ENCODE results near the gene TMEM219. TPM values are rescaled to one million over a fixed set of nuclear protein-coding genes. Genes with fewer than 3 reads are reported as not detected.

The TMEM219 gene
- polyA plus RNA-seq, 3 donors = 93.1 to 107 (median 96.3) TPM

DNA sequence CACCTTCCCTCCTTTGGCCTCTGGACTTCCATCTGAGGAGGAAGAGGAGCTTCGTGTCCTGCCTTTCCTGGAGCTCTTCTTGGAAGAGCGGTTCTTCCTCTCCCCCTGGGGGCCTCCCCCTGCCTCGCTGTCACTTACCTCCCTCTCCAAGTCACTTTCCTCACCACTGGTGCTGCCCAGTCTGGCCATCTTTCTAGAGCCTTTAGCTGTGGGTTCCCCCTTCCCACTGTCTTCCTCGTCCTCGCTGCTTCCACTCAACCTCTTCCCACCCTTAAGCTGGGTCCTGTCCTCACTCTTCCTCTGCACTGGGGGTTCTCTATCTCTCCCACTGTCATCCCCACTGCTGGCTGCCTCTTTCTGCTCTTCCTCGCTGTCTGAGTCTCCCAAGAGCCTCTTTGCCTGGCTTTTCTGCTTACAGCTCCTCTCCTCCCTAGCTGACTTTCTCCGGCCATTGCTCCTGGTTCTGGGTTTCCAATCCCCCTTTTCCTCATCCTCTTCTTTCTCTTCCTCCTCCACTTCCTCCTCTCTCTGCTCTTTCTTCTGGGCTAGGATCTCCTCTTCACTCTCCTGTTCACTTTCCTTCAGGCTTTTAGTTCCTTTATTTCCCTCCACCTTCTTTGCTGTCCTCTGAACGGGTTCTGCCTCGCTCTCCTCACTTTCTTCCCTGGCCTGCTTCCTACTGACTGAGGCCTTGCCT lies 32.2 kb downstream of the TMEM219 start:
- no peak for DNase-seq (ENCODE audit: low read depth in 3 of 3, low spot score in 2 of 3)

DNA sequence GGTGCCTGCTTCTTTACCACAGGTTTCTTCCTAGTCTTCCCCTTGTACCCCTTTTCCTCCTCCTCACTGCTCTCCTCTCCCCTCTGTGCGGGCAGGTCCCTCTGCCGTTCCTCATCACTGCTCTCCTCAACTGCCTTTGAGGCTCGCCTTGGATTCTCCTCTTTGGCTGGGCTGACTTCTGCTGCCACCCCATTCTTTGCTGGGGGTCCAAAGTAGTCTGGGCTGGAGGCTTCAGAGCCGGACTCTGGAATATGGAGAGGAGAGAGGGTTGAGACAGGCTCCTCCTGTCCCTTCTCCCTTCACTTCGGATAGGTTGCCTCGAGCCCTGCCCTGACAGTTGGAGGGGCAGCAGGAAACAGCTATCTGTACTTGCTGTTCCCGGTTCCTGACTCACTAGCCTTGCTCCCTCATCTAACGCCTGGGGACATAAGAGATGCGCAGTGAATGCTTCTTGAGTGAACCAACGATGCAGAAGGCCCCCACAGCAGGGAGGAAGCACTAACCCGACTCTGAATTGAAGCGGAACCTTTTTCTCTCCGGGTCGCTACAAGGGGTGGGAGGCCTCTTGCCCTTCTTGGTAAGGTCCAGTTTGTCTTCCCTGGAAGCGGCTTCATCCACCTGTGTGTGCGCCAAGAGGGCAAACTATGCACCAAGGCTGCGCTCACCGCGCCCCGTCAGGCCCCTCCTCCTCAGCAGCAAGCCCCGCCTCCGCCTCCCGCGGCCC lies 32.9 kb downstream of the TMEM219 start:
- no peak for DNase-seq (ENCODE audit: low read depth in 3 of 3, low spot score in 2 of 3)

DNA sequence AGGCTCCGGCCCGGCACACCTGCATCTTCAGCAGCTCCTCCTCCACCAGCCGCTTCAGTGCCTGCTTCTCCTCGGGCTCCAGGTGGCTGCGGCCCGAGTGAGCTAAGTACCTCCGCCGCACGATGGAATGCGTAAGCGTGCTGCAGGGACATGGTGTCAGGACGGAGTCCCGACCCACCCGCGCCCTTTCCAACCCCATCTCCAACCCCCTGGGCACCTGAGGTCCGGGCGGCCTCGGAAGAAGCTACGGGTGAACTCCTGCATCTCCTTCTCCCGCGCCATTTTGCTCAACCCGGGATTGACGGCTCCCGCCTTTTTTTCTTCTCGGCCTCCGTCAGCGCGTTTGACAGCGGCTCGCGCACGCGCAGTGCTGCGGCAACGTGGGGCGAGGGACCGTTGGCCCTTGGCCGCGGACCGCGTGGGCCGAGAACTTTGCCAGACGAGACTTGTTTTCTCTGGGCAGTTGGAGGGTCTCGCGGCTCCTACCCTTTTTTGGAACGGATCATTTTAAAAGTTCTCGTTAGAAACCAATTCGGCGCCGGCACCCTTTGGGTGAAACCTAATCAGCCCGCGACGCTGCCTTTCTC lies 33.5 kb downstream of the TMEM219 start, which contains the start of gene HIRIP3:
TSS of gene HIRIP3 (minus strand) at position 294 of the 587 bp plus-strand sequence. CDS start at position 282, 12 bp downstream.
- peak in 1 of 3 donors; percentile 72 for DNase-seq (ENCODE audit: low read depth in 3 of 3, low spot score in 2 of 3)

DNA sequence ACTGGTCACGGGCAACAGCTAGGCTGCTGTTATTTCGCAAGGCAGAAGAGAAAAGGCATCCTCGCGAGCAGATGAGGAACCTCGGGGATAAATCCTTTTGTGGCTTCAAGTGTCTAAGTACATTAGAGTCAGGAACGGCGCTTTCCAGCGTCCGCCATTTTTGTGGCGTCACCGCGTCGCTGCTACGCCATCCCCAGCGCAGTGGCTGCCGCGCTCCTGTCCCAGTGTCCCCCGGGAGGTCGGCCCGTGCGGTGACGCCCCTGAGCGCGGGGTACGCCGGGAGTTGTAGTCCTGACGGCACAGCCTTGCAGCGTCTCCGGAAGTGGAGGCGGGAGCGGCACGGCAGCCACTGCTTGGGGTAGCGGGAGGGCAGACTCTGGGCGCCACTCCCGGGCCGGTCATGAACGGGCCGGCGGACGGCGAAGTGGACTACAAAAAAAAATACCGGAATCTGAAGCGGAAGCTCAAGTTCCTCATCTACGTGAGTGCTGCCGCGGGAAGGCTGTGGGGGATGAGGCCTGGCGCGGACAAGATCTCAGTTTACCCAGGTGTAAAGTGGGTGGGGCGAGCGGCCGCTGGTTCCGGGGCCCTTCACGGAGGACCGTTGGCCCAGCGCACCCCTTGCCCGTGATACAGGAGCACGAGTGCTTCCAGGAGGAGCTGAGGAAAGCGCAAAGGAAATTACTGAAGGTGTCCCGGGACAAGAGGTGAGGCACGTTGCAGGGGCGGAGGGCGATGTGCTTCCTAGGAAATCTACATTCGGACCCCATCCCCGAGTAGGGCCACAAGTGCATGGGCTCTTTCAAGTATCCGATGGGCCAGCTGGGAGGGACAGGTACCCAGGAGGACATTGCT lies 34.3 kb downstream of the TMEM219 start, which contains the start of gene INO80E:
TSS of gene INO80E (plus strand) at position 331 of the 855 bp plus-strand sequence. CDS start at position 401, 70 bp downstream.
- peak; percentile 87 to 92 (median 89) for DNase-seq (ENCODE audit: low read depth in 3 of 3, low spot score in 2 of 3)

DNA sequence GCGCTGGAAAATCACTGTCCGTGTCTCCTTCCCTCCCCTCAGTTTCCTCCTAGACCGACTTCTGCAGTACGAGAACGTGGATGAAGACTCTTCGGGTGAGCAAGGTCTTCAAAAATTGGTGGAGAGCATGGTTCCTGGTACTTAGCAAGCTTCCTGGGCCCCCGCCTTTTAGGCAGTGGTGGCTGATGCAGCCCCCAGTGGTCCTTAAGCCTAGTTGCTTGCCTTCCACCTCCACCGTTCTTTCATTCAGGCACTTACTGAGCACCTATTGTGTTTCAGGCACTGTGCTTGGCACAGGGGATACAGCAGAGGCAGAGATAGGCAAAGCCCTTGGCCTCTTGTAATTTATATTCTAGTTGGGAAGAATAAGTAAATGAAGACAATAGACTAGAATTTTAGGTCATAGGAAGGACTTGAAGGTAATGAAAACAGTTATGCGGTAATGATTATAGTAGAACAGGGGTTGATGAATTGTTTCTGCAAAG lies 34.9 kb downstream of the TMEM219 start:
- no peak for DNase-seq (ENCODE audit: low read depth in 3 of 3, low spot score in 2 of 3)

DNA sequence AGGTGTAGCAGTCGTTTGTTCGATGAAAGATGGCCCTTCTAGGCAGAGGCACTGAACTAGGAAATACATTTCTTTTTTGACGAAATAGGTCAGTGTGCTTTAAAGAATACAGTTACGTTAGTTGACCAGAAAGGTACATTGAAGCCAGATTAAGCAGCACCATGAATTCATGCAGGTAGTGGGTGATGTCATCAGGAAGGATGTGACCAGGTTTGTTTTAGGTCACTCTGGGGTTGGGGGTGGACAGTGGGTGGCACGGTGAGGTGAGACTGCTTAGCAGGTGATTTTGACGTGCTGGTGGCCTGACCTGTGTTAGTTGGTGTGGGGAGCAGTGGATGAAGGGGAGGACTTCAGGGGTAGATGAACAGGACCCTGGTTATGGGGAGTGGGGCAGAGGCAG lies 37.7 kb downstream of the TMEM219 start:
- DNase-seq (ENCODE audit: low read depth in 3 of 3, low spot score in 2 of 3) = no peak

DNA sequence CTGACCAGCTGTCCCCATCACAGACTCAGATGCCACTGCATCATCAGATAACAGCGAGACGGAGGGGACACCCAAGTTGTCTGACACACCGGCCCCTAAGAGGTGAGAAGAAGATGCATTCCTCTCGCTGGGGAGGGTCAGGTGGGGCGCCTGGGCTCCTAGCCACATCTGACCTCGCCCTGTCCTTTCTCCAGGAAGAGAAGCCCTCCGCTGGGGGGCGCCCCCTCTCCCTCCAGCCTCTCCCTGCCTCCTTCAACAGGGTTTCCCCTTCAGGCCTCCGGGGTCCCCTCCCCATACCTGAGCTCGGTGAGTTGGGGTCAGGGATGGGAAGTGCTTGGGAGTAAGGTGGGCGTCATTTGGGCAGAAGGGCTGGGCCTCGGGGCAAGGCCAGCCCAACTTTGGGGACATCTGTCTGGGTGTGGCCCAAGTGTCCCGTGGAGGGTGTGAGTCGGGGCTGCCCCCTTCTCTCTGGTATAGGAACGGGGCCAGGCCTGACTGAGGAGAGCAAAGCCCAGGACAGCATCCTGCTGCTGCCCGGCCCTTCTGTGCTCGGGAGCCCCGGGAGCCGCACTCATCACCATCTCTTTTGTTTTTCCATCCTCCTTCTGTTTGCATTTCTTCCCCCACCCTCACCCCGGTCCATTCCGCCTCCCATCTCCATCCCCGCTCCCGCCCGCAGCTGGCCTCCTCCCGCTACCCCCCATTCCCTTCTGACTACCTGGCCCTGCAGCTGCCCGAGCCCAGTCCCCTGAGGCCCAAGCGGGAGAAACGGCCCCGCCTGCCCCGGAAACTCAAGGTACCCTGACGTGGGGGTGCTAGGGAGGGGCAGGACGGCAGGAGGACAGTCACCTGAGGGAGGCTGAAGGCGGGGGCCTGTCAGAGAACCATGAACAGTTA lies 39.1 kb downstream of the TMEM219 start:
- no peak for DNase-seq (ENCODE audit: low read depth in 3 of 3, low spot score in 2 of 3)

DNA sequence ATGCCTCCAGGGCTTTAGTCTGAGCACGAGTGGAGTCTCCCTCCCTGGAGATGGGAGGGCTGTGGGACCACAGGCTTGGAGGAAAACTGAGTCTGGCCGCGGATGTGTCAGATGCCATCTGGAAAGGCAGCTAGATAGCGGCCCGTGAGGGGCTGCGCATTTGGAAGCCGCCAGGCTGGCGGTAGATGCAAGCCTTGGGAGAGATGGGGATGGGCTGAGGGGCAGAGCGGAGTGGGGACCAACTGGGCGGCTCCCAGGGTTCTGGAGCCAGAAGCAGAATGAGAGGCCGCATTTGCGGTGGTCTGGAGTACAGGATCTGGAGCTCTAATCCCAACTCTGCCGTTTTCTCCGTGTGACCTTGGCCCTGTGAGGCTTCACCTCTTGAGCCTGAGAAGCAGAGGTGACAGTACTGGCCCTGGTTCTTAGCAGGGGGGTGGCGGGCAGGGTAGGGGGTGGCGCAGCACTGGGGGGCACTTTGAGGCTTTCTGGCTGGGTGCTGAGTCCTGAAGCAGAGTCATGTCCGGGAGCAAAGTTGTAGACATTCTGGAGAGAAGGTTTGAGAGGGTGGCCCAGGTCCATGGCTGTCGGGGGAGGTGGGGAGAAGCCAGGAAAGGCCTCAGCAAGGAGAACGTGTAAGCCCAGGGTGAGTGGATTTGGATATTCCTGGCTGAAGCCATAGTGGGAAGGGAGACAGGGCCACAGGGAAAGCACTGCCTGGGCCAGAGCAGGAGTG lies 40.9 kb downstream of the TMEM219 start:
- DNase-seq (ENCODE audit: low read depth in 3 of 3, low spot score in 2 of 3) = no peak

DNA sequence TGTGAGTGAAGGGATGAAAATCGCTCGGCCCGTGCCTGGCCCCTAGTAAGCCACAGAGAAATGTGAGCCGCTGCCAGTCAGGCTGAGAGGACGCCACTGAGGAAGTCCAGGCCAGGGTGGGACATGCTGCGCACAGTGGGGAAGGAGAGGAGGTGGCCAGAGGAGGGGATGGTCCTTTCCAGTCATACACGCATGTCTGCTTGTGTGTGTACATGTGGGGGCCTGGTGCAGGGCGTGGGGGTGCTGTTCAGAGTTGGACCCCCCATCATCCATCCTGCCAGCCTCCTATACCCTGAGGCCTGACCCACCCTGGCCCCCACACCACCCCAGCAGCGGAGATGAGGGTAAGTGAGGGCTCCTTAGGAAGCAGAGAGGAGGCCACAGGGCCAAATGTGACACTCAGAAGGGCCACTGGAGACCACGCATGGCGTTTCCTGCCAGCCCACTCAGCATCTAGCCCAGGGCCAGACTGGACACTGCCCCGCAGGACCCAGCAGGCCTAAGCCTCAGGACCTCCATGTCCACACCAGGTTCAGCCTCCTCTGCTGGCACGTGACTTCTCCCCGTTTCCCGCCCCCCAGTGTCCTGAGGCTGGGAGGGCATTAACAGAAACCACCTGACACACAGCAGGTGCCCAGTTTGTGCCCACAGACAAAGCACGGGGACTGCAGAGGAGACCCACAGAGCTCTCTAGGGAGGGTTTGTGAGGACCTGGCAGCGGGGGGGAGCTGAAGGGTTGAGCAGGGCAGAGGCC lies 42.0 kb downstream of the TMEM219 start:
- DNase-seq (ENCODE audit: low read depth in 3 of 3, low spot score in 2 of 3) = no peak

DNA sequence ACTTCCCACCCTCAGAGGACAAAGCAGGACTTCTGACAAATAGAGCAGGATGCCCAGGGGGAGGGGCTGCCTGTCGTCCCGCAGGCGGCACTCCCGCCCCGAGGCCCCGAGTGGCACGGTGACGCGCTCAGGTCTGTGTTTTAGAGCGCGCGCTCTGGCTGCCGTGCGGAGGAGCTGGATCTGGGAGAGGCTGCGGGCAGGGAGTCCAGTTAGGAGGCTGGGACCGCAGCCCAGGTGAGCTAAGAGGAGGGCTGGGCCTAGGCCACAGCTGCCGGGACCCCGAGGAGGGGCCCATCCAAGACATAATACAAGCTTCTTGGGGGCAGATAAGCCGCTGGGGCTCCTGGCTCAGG lies 42.5 kb downstream of the TMEM219 start:
- DNase-seq (ENCODE audit: low read depth in 3 of 3, low spot score in 2 of 3) = no peak

DNA sequence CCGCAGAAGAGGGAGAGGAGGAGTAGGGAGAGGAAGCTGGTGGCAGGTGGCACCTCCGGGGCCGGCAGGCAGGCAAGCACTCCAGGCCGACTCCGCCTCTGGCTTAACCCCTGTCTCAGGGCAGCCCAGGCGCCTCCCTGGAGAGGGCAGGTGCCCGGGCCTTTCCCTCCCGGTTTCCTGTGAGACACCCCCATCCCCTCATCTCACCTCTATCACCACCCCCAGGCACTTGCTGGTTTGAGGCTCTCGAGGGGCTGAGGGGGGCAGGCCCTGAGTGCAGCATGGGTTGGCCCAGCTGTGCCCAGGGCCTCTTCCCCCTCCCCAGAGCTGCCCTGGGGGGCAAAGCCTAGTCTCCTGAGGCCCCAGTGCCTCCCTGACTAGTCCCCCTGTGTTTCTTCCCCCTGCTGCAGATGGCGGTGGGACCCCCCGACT lies 42.9 kb downstream of the TMEM219 start:
- DNase-seq (ENCODE audit: low read depth in 3 of 3, low spot score in 2 of 3) = no peak

DNA sequence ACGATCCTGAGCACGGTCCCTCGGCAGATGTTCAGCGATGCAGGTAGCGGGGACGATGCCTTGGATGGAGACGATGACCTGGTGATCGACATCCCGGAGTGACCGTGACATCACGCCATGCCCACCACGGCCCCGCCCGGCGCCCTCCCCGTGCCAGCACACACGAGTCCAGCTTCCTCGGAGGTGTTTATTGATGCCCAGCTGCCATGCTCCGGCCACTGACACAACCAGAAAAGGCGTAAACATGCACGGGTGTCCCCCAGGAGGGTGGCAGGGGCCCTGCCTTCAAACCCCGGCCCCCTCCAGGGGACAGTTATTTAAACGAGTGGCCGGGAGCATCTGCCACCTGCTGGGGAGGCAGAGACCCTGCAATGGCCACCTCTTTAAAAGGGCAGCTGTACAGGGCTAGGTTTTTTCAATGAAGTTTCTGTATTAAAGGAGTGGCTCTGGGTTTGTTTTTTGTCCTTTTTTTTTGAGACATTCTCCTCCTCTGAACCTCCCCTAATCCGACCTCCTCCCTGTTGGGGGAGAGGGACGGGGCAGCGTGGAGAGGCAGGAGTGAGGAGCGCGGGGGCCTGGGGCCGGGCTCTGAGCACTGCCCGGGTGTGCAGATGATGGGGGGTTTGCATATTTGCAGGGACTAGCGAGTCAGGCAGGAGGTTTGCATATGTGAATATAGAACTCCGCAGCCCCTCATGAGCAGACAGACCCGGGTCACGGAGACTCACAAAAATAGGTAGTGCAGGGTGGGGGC lies 43.6 kb downstream of the TMEM219 start:
- DNase-seq (ENCODE audit: low read depth in 3 of 3, low spot score in 2 of 3) = no peak

DNA sequence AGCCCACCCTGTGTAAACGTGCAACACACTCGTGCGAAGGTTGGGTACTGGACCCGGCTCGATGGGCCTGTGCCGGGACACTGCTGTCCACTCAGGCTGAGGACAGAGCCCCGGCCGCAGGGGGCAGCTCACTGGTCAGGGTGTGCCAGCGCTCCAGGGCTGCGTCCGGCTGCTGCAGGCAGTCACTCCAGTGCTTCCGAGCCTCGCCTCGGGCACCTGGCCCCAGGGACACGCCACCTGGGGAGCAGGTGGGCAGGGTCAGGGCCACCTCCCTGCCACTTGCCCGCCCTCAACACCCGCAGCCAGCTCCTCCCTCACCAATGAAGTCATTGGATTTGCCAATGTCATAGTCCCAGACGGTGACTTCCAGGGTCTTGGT lies 44.2 kb downstream of the TMEM219 start:
- no peak for DNase-seq (ENCODE audit: low read depth in 3 of 3, low spot score in 2 of 3)

DNA sequence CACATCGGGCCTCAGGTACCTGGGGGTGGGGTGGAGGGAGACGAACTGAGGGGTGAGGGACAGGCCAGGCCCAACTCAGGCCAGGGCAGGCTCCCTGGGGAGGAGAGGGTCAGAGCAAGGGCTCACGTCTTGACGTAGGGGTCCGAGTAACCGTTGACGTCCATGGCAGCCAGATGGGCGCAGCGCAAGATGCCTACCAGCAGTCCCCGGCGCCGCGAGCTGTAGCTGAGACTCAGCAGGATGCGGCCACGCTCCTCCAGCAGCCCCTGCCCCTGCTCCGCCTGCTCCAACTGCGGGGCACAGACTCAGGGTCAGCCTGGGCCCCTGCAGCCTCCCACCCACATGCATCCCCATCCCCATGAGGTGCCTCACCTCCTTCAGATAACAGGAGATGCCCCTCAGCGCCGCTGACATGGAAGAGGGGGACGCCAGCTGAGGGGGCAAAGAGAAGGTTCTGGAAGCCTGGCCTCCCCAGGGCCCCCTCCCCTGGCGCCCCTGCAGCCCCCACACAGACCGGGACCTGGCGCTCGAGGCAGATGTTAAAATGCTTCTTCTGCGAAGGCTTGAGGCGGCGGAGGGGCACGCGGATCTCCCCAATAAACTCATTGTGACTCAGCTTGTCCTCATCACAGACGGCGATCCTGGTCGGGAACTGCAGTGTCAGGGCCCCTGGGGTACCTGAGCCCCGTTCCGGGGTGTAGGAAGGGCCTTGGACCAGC lies 44.9 kb downstream of the TMEM219 start:
- DNase-seq (ENCODE audit: low read depth in 3 of 3, low spot score in 2 of 3) = no peak

DNA sequence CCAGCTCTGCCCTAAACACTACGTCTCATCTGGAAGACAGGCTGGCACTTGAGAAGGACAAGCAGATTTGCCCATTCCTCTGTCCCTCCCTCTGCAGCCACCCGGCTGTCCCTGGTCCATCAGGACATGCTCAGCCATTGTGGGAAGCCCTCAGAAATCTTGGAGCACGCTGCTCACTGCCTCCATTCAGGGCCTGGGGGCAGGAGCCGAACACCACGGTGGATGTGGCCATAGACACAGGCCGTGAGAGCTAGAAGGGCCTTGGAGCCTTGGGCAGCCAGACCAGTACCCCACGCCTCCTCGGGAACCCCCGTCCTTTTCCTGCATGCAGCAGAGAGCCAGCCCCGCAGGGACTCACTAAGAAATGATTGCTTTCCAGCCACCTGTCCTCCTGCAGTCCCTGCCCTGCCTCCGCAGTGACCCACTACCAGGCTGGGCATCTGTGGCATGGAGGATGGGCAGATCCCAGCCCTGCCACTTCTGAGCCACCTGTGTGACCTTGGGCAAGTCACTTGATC lies 45.6 kb downstream of the TMEM219 start:
- no peak for DNase-seq (ENCODE audit: low read depth in 3 of 3, low spot score in 2 of 3)

DNA sequence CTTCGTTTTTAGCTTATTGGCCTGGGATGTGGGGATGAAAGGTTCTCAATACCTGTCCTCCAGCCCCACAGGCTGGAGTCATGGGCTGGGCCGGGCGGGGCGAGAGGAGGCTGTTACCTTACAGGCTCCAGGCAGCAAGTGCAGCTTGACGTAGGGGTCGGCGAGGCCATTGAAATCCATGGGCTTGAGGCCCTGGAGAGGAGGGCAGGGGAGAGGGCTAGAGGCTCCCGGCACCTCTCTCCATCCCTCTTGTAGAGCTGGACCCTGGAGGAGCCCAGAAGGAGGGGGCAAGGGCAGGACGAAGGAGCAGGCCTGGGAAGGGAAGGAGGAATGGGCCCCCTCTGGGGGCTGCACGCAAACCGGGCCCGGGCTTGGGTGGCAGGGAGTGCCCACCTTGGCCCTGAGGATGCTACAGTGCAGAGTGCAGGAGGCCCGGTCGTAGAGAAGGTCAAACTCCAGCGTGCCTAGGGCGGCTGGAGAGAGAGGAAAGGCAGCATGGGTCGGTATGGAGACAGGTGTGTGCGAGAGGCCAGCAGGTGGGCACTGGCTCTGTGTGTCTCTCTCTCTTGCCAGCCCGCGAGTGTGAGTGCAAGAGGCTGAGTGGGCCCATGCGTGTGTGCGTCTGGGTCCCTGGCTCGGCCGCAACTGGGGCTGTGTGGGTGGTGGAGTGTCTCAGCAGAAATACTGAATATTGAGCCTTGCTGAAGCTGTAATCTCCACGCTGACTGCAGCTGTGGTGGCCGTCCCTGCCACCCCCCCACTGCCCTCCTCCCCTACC lies 47.4 kb downstream of the TMEM219 start:
- DNase-seq (ENCODE audit: low read depth in 3 of 3, low spot score in 2 of 3) = no peak

All from right renal cortex interstitium (tissue), 3 donors.